ENCODE results near the gene OAT. TPM values are rescaled to one million over a fixed set of nuclear protein-coding genes. Genes with fewer than 3 reads are reported as not detected.
"Not testable (repeated sequence)": the region's sequence is repeated elsewhere in the genome, so short reads cannot be mapped to it uniquely, and the experiment has no call there.

Gene OAT
- total RNA-seq, 2 donors from 2014 or later: 33.4 to 37.5 TPM

- Mint-ChIP-seq H3K27me3 (peaks cover 24 to 31% of the 10 kb centered on the region in 2 donors), H3K27ac (no peak overlapping the region), H3K4me3 (no peak overlapping the region), H3K9me3 (no peaks in the 10 kb centered on the region), H3K4me1 (ENCODE audit: low read depth in 2 of 2) (no peaks in the 10 kb centered on the region), H3K36me3 (no peaks in the 10 kb centered on the region)
- DNase-seq (ENCODE audit: low spot score): no peak
- no peak for ATAC-seq
These were observed 44.0 kb downstream of the OAT start for GRCh38 chr10:124374535-124375352.

- Mint-ChIP-seq H3K36me3 (no peaks in the 10 kb centered on the region), H3K4me3 (no peak overlapping the region), H3K4me1 (ENCODE audit: low read depth in 2 of 2) (no peaks in the 10 kb centered on the region), H3K27me3 (peaks cover 19 to 20% of the 10 kb centered on the region in 2 donors), H3K9me3 (no peaks in the 10 kb centered on the region), H3K27ac (no peak overlapping the region)
- ATAC-seq (no peak), DNase-seq (ENCODE audit: low spot score) (no peak)
These were observed 45.8 kb downstream of the OAT start for GRCh38 chr10:124372899-124373298.

- no peak for DNase-seq (ENCODE audit: low spot score)
- no peaks in the 10 kb centered on the region for H3K36me3 Mint-ChIP-seq
- no peak overlapping the region for H3K27ac Mint-ChIP-seq
- no peak for ATAC-seq
- H3K4me1 Mint-ChIP-seq (ENCODE audit: low read depth in 2 of 2): no peaks in the 10 kb centered on the region
- no peak overlapping the region for H3K4me3 Mint-ChIP-seq
- no peaks in the 10 kb centered on the region for H3K9me3 Mint-ChIP-seq
- H3K27me3 Mint-ChIP-seq: peaks cover 15 to 16% of the 10 kb centered on the region in 2 donors
These were observed 48.3 kb downstream of the OAT start for GRCh38 chr10:124370426-124370825.

- no peaks in the 10 kb centered on the region for H3K4me1 Mint-ChIP-seq (ENCODE audit: low read depth in 2 of 2)
- DNase-seq (ENCODE audit: low spot score) (no peak), ATAC-seq (no peak)
- H3K27me3 Mint-ChIP-seq: peaks cover 15 to 18% of the 10 kb centered on the region in 2 donors
- no peak overlapping the region for H3K4me3 Mint-ChIP-seq
- H3K36me3 Mint-ChIP-seq: no peaks in the 10 kb centered on the region
- H3K9me3 Mint-ChIP-seq: no peaks in the 10 kb centered on the region
- no peak overlapping the region for H3K27ac Mint-ChIP-seq
These were observed 48.7 kb downstream of the OAT start for GRCh38 chr10:124369986-124370385.

- H3K27me3 Mint-ChIP-seq: peaks cover 15 to 18% of the 10 kb centered on the region in 2 donors
- H3K9me3 Mint-ChIP-seq; ATAC-seq; H3K27ac Mint-ChIP-seq; H3K36me3 Mint-ChIP-seq; H3K4me1 Mint-ChIP-seq (ENCODE audit: low read depth in 2 of 2); H3K4me3 Mint-ChIP-seq; DNase-seq (ENCODE audit: low spot score): not testable (repeated sequence)
These were observed 49.2 kb downstream of the OAT start for GRCh38 chr10:124369533-124369932.

- Mint-ChIP-seq H3K4me3 (no peak overlapping the region), H3K4me1 (ENCODE audit: low read depth in 2 of 2) (no peaks in the 10 kb centered on the region)
- no peak for ATAC-seq
These were observed 49.7 kb downstream of the OAT start for GRCh38 chr10:124369066-124369465.

GRCh38 chr10:124367936-124368335 is 50.8 kb downstream of the OAT start:
- no peak for ATAC-seq
- no peak overlapping the region for H3K4me3 Mint-ChIP-seq
- H3K36me3 Mint-ChIP-seq: no peaks in the 10 kb centered on the region
- H3K27me3 Mint-ChIP-seq: peaks cover under 1 to 16% of the 10 kb centered on the region in 2 donors
- no peaks in the 10 kb centered on the region for H3K9me3 Mint-ChIP-seq
- no peak overlapping the region for H3K27ac Mint-ChIP-seq
- no peaks in the 10 kb centered on the region for H3K4me1 Mint-ChIP-seq (ENCODE audit: low read depth in 2 of 2)
- no peak for DNase-seq (ENCODE audit: low spot score)

More at GRCh38 chr10:124369066-124369465, 49.7 kb downstream of the OAT start:
- Mint-ChIP-seq H3K27me3 (peaks cover 11 to 18% of the 10 kb centered on the region in 2 donors), H3K36me3 (no peaks in the 10 kb centered on the region), H3K27ac (no peak overlapping the region), H3K9me3 (no peaks in the 10 kb centered on the region)
- no peak for DNase-seq (ENCODE audit: low spot score)

- Mint-ChIP-seq H3K27me3 (peaks cover 0 to 17% of the 10 kb centered on the region in 2 donors), H3K27ac (no peak overlapping the region), H3K4me1 (ENCODE audit: low read depth in 2 of 2) (no peaks in the 10 kb centered on the region), H3K9me3 (no peaks in the 10 kb centered on the region), H3K36me3 (no peaks in the 10 kb centered on the region), H3K4me3 (no peak overlapping the region)
- DNase-seq (ENCODE audit: low spot score) (no peak), ATAC-seq (no peak)
These were observed 51.3 kb downstream of the OAT start for GRCh38 chr10:124367414-124367813.

- no peaks in the 10 kb centered on the region for H3K36me3 Mint-ChIP-seq
- peaks cover 0 to 16% of the 10 kb centered on the region in 2 donors for H3K27me3 Mint-ChIP-seq
- H3K27ac Mint-ChIP-seq: no peak overlapping the region
- DNase-seq (ENCODE audit: low spot score) (no peak), ATAC-seq (no peak)
- no peak overlapping the region for H3K4me3 Mint-ChIP-seq
- H3K9me3 Mint-ChIP-seq: no peaks in the 10 kb centered on the region
- no peaks in the 10 kb centered on the region for H3K4me1 Mint-ChIP-seq (ENCODE audit: low read depth in 2 of 2)
These were observed 51.9 kb downstream of the OAT start for GRCh38 chr10:124366825-124367224.

GRCh38 chr10:124366343-124366742 is 52.4 kb downstream of the OAT start:
- Mint-ChIP-seq H3K4me3 (no peak overlapping the region), H3K4me1 (ENCODE audit: low read depth in 2 of 2) (no peaks in the 10 kb centered on the region), H3K27ac (no peak overlapping the region), H3K27me3 (peaks cover 0 to 14% of the 10 kb centered on the region in 2 donors), H3K36me3 (no peaks in the 10 kb centered on the region), H3K9me3 (no peaks in the 10 kb centered on the region)
- no peak for ATAC-seq
- no peak for DNase-seq (ENCODE audit: low spot score)

GRCh38 chr10:124364674-124365073 is 54.0 kb downstream of the OAT start:
- H3K27ac Mint-ChIP-seq: no peak overlapping the region
- H3K4me1 Mint-ChIP-seq (ENCODE audit: low read depth in 2 of 2): no peaks in the 10 kb centered on the region
- ATAC-seq: no peak
- H3K4me3 Mint-ChIP-seq: no peak overlapping the region
- H3K36me3 Mint-ChIP-seq: no peaks in the 10 kb centered on the region
- H3K27me3 Mint-ChIP-seq: peaks cover 0 to 8% of the 10 kb centered on the region in 2 donors
- DNase-seq (ENCODE audit: low spot score): no peak
- peaks cover 1% of the 10 kb centered on the region for H3K9me3 Mint-ChIP-seq

GRCh38 chr10:124362568-124362967 is 56.2 kb downstream of the OAT start:
- H3K27me3 Mint-ChIP-seq: peaks cover 10 to 11% of the 10 kb centered on the region in 2 donors
- H3K27ac Mint-ChIP-seq: no peak overlapping the region
- ATAC-seq: no peak
- H3K4me3 Mint-ChIP-seq: no peak overlapping the region
- peaks cover 3% of the 10 kb centered on the region for H3K9me3 Mint-ChIP-seq
- no peaks in the 10 kb centered on the region for H3K4me1 Mint-ChIP-seq (ENCODE audit: low read depth in 2 of 2)
- H3K36me3 Mint-ChIP-seq: no peaks in the 10 kb centered on the region
- no peak for DNase-seq (ENCODE audit: low spot score)

GRCh38 chr10:124359336-124359832 is 59.3 kb downstream of the OAT start:
- DNase-seq (ENCODE audit: low spot score) (no peak), ATAC-seq (no peak)
- Mint-ChIP-seq H3K27me3 (peaks cover 11 to 14% of the 10 kb centered on the region in 2 donors), H3K36me3 (no peaks in the 10 kb centered on the region), H3K4me1 (ENCODE audit: low read depth in 2 of 2) (peaks cover 0 to 6% of the 10 kb centered on the region in 2 donors), H3K27ac (no peak overlapping the region), H3K9me3 (peaks cover 3% of the 10 kb centered on the region), H3K4me3 (no peak overlapping the region)

GRCh38 chr10:124357561-124357885 is 61.2 kb downstream of the OAT start:
- H3K4me1 Mint-ChIP-seq (ENCODE audit: low read depth in 2 of 2): peaks cover 0 to 10% of the 10 kb centered on the region in 2 donors
- DNase-seq (ENCODE audit: low spot score) (no peak), ATAC-seq (no peak)
- peaks cover 11 to 14% of the 10 kb centered on the region in 2 donors for H3K27me3 Mint-ChIP-seq
- no peaks in the 10 kb centered on the region for H3K36me3 Mint-ChIP-seq
- H3K27ac Mint-ChIP-seq: no peak overlapping the region
- peaks cover 3% of the 10 kb centered on the region for H3K9me3 Mint-ChIP-seq
- H3K4me3 Mint-ChIP-seq: no peak overlapping the region
